WTC11 (cell line): ENCODE results near the gene DLL4. TPM values are rescaled to one million over a fixed set of nuclear protein-coding genes. Genes with fewer than 3 reads are reported as not detected.

Experiments
- ATAC-seq: fragments of 200-7000 bp; cut with Tn5 transposase; 2 replicates; pipeline ENCODE4 v1.10.0; 2021; ENCODE audit warnings: mild to moderate bottlenecking, moderate library complexity
- CTCF ChIA-PET: fragments of 300-600 bp; sonication (Branson Sonifier 250); formaldehyde crosslinking; loops from one replicate; lab custom pipeline; 2021; ENCODE audit warnings: antibody characterized with exemption; lab: Charles Lee
- POLR2A ChIA-PET: fragments of 350-600 bp; sonication (Branson Sonifier 250); formaldehyde crosslinking; loops from one replicate; lab custom pipeline; 2021; ENCODE audit warnings: antibody characterized with exemption; lab: Charles Lee
- DNase-seq: peaks from one replicate; pipeline ENCODE4 v3.0.0; 2021; ENCODE audit warnings: low spot score
- H3K27ac Mint-ChIP-seq: 2 replicates; pipeline ENCODE4 v1.8.0; 2021; ENCODE audit warnings: mixed read lengths
- H3K27me3 Mint-ChIP-seq: 2 replicates; pipeline ENCODE4 v1.8.0; 2021; ENCODE audit warnings: low read depth, mild to moderate bottlenecking, moderate library complexity, mixed read lengths
- H3K36me3 Mint-ChIP-seq: 2 replicates; pipeline ENCODE4 v1.8.0; 2021; ENCODE audit warnings: mixed read lengths
- H3K4me1 Mint-ChIP-seq: 2 replicates; pipeline ENCODE4 v1.8.0; 2022; ENCODE audit warnings: mixed read lengths
- H3K4me3 Mint-ChIP-seq: 2 replicates; pipeline ENCODE4 v1.8.0; 2021; ENCODE audit warnings: mild to moderate bottlenecking, moderate library complexity, mixed read lengths
- H3K9me3 Mint-ChIP-seq: 2 replicates; pipeline ENCODE4 v1.8.0; 2021; ENCODE audit warnings: mixed read lengths
- ATF1 ChIP-seq: sonication (generic); formaldehyde crosslinking; IDR thresholded peaks from 2 replicates; pipeline ENCODE4 v1.8.1; 2023; ENCODE audit warnings: mild to moderate bottlenecking, moderate library complexity, missing genetic modification reagents
- ATF2 ChIP-seq: sonication (generic); formaldehyde crosslinking; IDR thresholded peaks from 2 replicates; pipeline ENCODE4 v1.8.1; 2022; ENCODE audit warnings: low read depth, missing genetic modification reagents, borderline replicate concordance
- CTCF ChIP-seq: fragments of 200-600 bp; IDR thresholded peaks from 2 replicates; pipeline ENCODE4 v1.8.0; 2022; ENCODE audit warnings: antibody characterized with exemption
- E2F5 ChIP-seq: sonication (generic); formaldehyde crosslinking; IDR thresholded peaks from 2 replicates; pipeline ENCODE4 v1.8.1; 2022; ENCODE audit warnings: mild to moderate bottlenecking, moderate library complexity, missing genetic modification reagents
- ELF4 ChIP-seq: sonication (generic); formaldehyde crosslinking; IDR thresholded peaks from 2 replicates; pipeline ENCODE4 v1.8.1; 2022; ENCODE audit warnings: low read depth, mild to moderate bottlenecking, moderate library complexity, missing genetic modification reagents
- ESRRA ChIP-seq: sonication (generic); formaldehyde crosslinking; IDR thresholded peaks from 2 replicates; pipeline ENCODE4 v1.8.1; 2022; ENCODE audit warnings: mild to moderate bottlenecking, missing genetic modification reagents, borderline replicate concordance
- FOXP1 ChIP-seq: sonication (generic); formaldehyde crosslinking; IDR thresholded peaks from 2 replicates; pipeline ENCODE4 v1.8.0; 2022; ENCODE audit warnings: missing genetic modification reagents, mild to moderate bottlenecking, moderate library complexity, borderline replicate concordance
- NFE2L1 ChIP-seq: sonication (generic); formaldehyde crosslinking; IDR thresholded peaks from 2 replicates; pipeline ENCODE4 v1.8.1; 2023; ENCODE audit warnings: missing genetic modification reagents
- NFYB ChIP-seq: sonication (generic); formaldehyde crosslinking; conservative IDR thresholded peaks from 2 replicates; pipeline ENCODE4 v1.8.0; 2022; ENCODE audit warnings: low read depth, missing genetic modification reagents
- NR2C2 ChIP-seq: sonication (generic); formaldehyde crosslinking; IDR thresholded peaks from 2 replicates; pipeline ENCODE4 v1.8.0; 2022; ENCODE audit warnings: mild to moderate bottlenecking, missing genetic modification reagents
- PREB ChIP-seq: sonication (generic); formaldehyde crosslinking; IDR thresholded peaks from 2 replicates; pipeline ENCODE4 v1.8.1; 2022; ENCODE audit warnings: mild to moderate bottlenecking, missing genetic modification reagents, moderate library complexity, borderline replicate concordance
- PRRX2 ChIP-seq: fragments of 250-450 bp; sonication (Bioruptor Pico); IDR thresholded peaks from 2 replicates; pipeline ENCODE4 v1.8.0; 2021; ENCODE audit warnings: mild to moderate bottlenecking
- SMAD3 ChIP-seq: sonication (generic); formaldehyde crosslinking; IDR thresholded peaks from 2 replicates; pipeline ENCODE4 v1.8.0; 2022; ENCODE audit warnings: missing genetic modification reagents, mild to moderate bottlenecking, borderline replicate concordance
- TEAD1 ChIP-seq: sonication (generic); formaldehyde crosslinking; IDR thresholded peaks from 2 replicates; pipeline ENCODE4 v1.8.0; 2022; ENCODE audit warnings: mild to moderate bottlenecking, missing genetic modification reagents
- ZBTB21 ChIP-seq: sonication (generic); formaldehyde crosslinking; IDR thresholded peaks from 2 replicates; pipeline ENCODE4 v1.8.1; 2023; ENCODE audit warnings: mild to moderate bottlenecking, missing genetic modification reagents, borderline replicate concordance
- ZNF232 ChIP-seq: sonication (generic); formaldehyde crosslinking; IDR thresholded peaks from 2 replicates; pipeline ENCODE4 v1.8.0; 2022; ENCODE audit warnings: mild to moderate bottlenecking, missing genetic modification reagents
- ZNF281 ChIP-seq: sonication (generic); formaldehyde crosslinking; IDR thresholded peaks from 2 replicates; pipeline ENCODE4 v1.8.0; 2023; ENCODE audit warnings: mild to moderate bottlenecking, missing genetic modification reagents
- ZNF396 ChIP-seq: fragments of 250-450 bp; sonication (Bioruptor Pico); IDR thresholded peaks from 2 replicates; pipeline ENCODE4 v1.8.0; 2021; ENCODE audit warnings: mild to moderate bottlenecking, moderate library complexity, borderline replicate concordance
- ZNF671 ChIP-seq: fragments of 250-450 bp; sonication (Bioruptor Pico); IDR thresholded peaks from 2 replicates; pipeline ENCODE4 v1.8.0; 2021; ENCODE audit warnings: mild to moderate bottlenecking
- ZSCAN18 ChIP-seq: fragments of 250-450 bp; sonication (Bioruptor Pico); IDR thresholded peaks from 2 replicates; pipeline ENCODE4 v2.1.2; 2022; ENCODE audit warnings: mild to moderate bottlenecking, moderate library complexity
- total RNA-seq: library from RNA; stranded (reverse); gene quantifications from 3 replicates; pipeline ENCODE4 v1.2.3, GENCODE V29; 2021
- TF ChIP-seq, protein P1 (sequence below): sonication (generic); formaldehyde crosslinking; IDR thresholded peaks from 2 replicates; pipeline ENCODE4 v1.8.1; 2023; ENCODE audit warnings: mild to moderate bottlenecking, missing genetic modification reagents
- TF ChIP-seq, protein P2 (sequence below): sonication (generic); formaldehyde crosslinking; IDR thresholded peaks from 2 replicates; pipeline ENCODE4 v1.8.0; 2022; ENCODE audit warnings: mild to moderate bottlenecking, missing genetic modification reagents

DLL4 gene
- total RNA-seq, 1 experiment from 2014 or later, result 0.94 TPM

DNA sequence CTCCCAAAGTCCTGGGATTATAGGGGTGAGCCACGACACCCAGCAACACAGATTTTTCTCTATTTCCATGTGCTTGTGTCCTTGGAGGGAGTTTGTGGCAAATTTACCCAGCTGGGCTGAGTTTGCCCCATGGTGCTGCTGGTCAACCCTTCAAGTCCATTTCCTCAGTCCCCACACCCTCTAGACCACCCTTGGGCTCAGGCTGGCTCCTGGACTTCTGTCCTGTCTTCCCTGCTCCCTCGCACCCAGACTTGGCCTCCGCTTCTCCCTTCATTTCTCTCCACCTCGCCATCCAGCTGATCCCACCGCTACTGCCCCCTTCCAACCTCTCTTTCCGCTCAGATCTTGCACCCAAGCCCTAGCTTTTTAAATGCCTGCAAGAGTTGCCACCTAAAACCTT is 47.8 kb upstream of the DLL4 start (continued):
- TF ChIP-seq ATF2 (CRISPR knock-in tag) (no peak), TEAD1 (no peak)
- TF ChIP-seq, all 79 proteins: peak for 0

- DNase-seq, result no peak
- Mint-ChIP-seq H3K4me1 (no peaks in the 10 kb centered on the region), H3K9me3 (no peaks in the 10 kb centered on the region), H3K36me3 (0 out of 2 replicates have a peak, but pooled peaks cover 3% of the 10 kb centered on the region), H3K4me3 (no peak overlapping the region), H3K27me3 (no peaks in the 10 kb centered on the region), H3K27ac (no peak overlapping the region; the same call in 1 of the 2 replicates)
- TF ChIP-seq ZNF232 (CRISPR knock-in tag) (no peak), ZSCAN18 (CRISPR knock-in tag) (no peak), FOXP1 (CRISPR knock-in tag) (no peak), NFYB (CRISPR knock-in tag) (no peak), CTCF (no peak), E2F5 (CRISPR knock-in tag) (no peak), ZBTB21 (CRISPR knock-in tag) (no peak), ESRRA (CRISPR knock-in tag) (no peak), PRRX2 (no peak), SMAD3 (CRISPR knock-in tag) (no peak)
- TF ChIP-seq, protein P1, sequence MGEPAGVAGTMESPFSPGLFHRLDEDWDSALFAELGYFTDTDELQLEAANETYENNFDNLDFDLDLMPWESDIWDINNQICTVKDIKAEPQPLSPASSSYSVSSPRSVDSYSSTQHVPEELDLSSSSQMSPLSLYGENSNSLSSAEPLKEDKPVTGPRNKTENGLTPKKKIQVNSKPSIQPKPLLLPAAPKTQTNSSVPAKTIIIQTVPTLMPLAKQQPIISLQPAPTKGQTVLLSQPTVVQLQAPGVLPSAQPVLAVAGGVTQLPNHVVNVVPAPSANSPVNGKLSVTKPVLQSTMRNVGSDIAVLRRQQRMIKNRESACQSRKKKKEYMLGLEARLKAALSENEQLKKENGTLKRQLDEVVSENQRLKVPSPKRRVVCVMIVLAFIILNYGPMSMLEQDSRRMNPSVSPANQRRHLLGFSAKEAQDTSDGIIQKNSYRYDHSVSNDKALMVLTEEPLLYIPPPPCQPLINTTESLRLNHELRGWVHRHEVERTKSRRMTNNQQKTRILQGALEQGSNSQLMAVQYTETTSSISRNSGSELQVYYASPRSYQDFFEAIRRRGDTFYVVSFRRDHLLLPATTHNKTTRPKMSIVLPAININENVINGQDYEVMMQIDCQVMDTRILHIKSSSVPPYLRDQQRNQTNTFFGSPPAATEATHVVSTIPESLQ (CRISPR knock-in tag), result no peak
- ChIA-PET POLR2A (no interaction called here), CTCF (interaction anchor here (1.9 to 6.5 kb wide), 4 partner anchors 13 to 29 kb away, joined by 8 to 237 read pairs (median 12); partner anchors contain the start of gene RHOV)
- no peak for ATAC-seq
Measured at GRCh38 chr15:40886586-40886985, 42.6 kb upstream of the DLL4 start.

- H3K27me3 Mint-ChIP-seq, result peaks cover 17% of the 10 kb centered on the region
- ATAC-seq (no peak), DNase-seq (no peak)
- no peaks in the 10 kb centered on the region for H3K36me3 Mint-ChIP-seq
- CTCF ChIA-PET, result interaction anchor here (0.9 to 6.5 kb wide), 4 partner anchors 15 to 142 kb away, joined by 3 to 237 read pairs (median 60); partner anchors contain the start of gene RHOV
- H3K27ac Mint-ChIP-seq, result no peak overlapping the region
- POLR2A ChIA-PET, result no interaction called here
- H3K9me3 Mint-ChIP-seq, result no peaks in the 10 kb centered on the region
- H3K4me1 Mint-ChIP-seq, result peaks cover 6% of the 10 kb centered on the region
- no peak overlapping the region for H3K4me3 Mint-ChIP-seq
- TF ChIP-seq ZBTB21 (CRISPR knock-in tag) (no peak), NFE2L1 (no peak), ZNF281 (CRISPR knock-in tag) (no peak), ZNF396 (no peak), ATF1 (CRISPR knock-in tag) (no peak), NR2C2 (CRISPR knock-in tag) (no peak), PREB (no peak), ELF4 (CRISPR knock-in tag) (no peak), ZNF671 (no peak), TEAD1 (no peak)
- TF ChIP-seq, protein P2, sequence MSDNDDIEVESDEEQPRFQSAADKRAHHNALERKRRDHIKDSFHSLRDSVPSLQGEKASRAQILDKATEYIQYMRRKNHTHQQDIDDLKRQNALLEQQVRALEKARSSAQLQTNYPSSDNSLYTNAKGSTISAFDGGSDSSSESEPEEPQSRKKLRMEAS (CRISPR knock-in tag), result no peak
Measured at GRCh38 chr15:40889112-40889511, 40.0 kb upstream of the DLL4 start.
